Stomach (tissue), 4 donors: ENCODE measurements around the gene NCAPD2.

Experiments used
- EP300 ChIP-seq: sonication (generic); formaldehyde crosslinking; IDR thresholded peaks from one replicate; pipeline ENCODE4 v1.6.1; 2017; ENCODE audit warnings: antibody characterized with exemption
- POLR2A ChIP-seq, 4 donors: fragments of 450-650 bp; IDR thresholded peaks; one replicate each; pipeline ENCODE4 v1.6.1; 2016; ENCODE audit warnings: antibody characterized with exemption in 4 of 4, control low read depth in 2 of 4, mild to moderate bottlenecking in 1 of 4, moderate library complexity in 1 of 4
- POLR2AphosphoS5 ChIP-seq, 3 donors: sonication (generic); formaldehyde crosslinking; IDR thresholded peaks; one replicate each; pipeline ENCODE4 v1.6.1; 2016; ENCODE audit warnings: antibody characterized with exemption in 3 of 3
- TF ChIP-seq, protein P1 (sequence below), 7 experiments: fragments of 450-650 bp in 4 of 7; fragments of 200-600 bp in 3 of 7; sonication (generic) in 3 of 7; IDR thresholded peaks; one replicate each; pipeline ENCODE4 v1.5.1; 2016 to 2019; ENCODE audit warnings: antibody characterized with exemption in 7 of 7, control low read depth in 2 of 7, mild to moderate bottlenecking in 1 of 7

GRCh38 chr12:6526201-6526600 is 32.3 kb downstream of the NCAPD2 start:
- TF ChIP-seq, protein P1, sequence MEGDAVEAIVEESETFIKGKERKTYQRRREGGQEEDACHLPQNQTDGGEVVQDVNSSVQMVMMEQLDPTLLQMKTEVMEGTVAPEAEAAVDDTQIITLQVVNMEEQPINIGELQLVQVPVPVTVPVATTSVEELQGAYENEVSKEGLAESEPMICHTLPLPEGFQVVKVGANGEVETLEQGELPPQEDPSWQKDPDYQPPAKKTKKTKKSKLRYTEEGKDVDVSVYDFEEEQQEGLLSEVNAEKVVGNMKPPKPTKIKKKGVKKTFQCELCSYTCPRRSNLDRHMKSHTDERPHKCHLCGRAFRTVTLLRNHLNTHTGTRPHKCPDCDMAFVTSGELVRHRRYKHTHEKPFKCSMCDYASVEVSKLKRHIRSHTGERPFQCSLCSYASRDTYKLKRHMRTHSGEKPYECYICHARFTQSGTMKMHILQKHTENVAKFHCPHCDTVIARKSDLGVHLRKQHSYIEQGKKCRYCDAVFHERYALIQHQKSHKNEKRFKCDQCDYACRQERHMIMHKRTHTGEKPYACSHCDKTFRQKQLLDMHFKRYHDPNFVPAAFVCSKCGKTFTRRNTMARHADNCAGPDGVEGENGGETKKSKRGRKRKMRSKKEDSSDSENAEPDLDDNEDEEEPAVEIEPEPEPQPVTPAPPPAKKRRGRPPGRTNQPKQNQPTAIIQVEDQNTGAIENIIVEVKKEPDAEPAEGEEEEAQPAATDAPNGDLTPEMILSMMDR (IDR thresholded peaks at IDR 0.05) = no peak
- no peak for TF ChIP-seq POLR2AphosphoS5 (IDR thresholded peaks at IDR 0.05)
- TF ChIP-seq POLR2A (IDR thresholded peaks at IDR 0.05) = no peak
- no peak for TF ChIP-seq EP300
